Lower leg skin (tissue), 4 donors: ENCODE results near the gene SLC35E3. TPM values are rescaled to one million over a fixed set of nuclear protein-coding genes. Genes with fewer than 3 reads are reported as not detected.

Experiments
- DNase-seq, 2 donors: peaks; one replicate each; pipeline ENCODE4 v3.0.0-alpha.2; 2019; ENCODE audit warnings: low spot score in 2 of 2
- H3K4me3 ChIP-seq: fragments of 200-600 bp; sonication (generic); 2 replicates; pipeline ENCODE4 v1.5.1; 2017; ENCODE audit warnings: mild to moderate bottlenecking, low read depth; ENCODE audit not compliant: poor library complexity, severe bottlenecking
- POLR2A ChIP-seq, 2 donors: fragments of 450-650 bp; IDR thresholded peaks; one replicate each; pipeline ENCODE4 v1.6.1; 2016 to 2017; ENCODE audit warnings: antibody characterized with exemption in 2 of 2, mild to moderate bottlenecking in 1 of 2, moderate library complexity in 1 of 2
- WGBS, 2 donors: methylation state at CpG; one replicate each; pipeline ENCODE4 v1.1.5; 2018; 5-methylcytosine and 5-hydroxymethylcytosine counted together
- intact Hi-C: fragments of 100-400 bp; cut with DNase I; formaldehyde crosslinking; loops from one replicate; pipeline ENCODE4 v1.15.0; 2023; ENCODE audit warnings: low total_unique reads
- total RNA-seq, 4 donors: library from RNA; depleted of rRNA; stranded (reverse); fragments of >200 nt; gene quantifications; one replicate each; pipeline ENCODE4 v1.1.0, GENCODE V29; 2016
- TF ChIP-seq, protein P1 (sequence below), 3 donors: fragments of 450-650 bp; IDR thresholded peaks; one replicate each; pipeline ENCODE4 v1.5.1; 2016; ENCODE audit warnings: antibody characterized with exemption in 3 of 3, mild to moderate bottlenecking in 3 of 3, moderate library complexity in 2 of 3

SLC35E3 gene
- total RNA-seq, 4 donors from 2014 or later: 4.5 to 13.9 (median 6.5) TPM

DNA sequence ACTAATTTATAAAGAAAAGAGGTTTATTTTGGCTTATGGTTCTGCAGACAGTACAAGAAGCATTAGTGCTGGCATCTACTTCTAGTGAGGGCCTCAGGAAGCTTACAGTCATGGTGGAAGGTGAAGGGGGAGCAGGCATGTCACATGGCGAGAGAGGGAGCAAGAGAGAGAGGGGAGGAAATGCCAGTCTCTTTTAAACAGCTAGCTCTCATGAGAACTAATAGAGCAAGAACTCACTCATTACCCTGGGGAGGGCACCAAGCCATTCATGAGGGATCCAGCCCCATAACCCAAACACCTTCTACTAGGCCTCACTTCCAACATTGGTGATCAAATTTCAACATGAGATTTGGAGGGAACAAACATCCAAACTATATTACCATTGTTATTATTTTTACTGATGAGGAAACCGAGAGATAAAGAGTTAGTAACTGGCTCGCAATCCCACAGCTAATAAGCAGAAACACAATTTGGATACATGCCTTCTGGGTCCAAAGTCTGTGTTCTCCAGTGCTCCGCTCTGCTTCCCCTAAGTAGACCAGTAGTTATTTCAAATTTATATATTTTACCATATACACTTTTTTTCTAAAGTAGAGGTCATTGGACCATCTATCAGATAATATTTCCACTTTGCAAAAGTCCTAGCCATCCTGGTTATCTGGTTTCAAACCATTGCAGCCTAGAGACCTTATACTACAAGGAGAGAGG is 9.7 kb downstream of the SLC35E3 start:
- 71 to 99% methylated on average over 4 of the region's 4 CpGs for WGBS, 2 donors

DNA sequence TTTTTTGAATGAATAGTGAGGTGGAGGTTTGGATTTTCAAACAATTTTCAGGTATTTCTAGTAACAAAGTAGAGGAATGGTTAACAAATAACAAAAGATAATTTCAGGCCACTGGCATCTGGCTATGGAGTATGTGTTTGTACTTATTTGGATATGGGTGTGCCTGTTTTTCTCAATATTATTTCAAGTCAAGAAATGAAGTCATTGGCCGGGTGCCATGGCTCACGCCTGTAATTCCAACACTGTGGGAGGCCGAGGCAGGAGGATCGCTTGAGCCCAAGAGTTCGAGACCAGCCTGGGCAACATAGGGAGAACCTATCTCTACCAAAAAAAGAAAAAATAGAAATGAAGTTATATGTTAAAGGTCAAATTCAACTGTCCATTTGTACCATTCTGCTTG is 13.9 kb downstream of the SLC35E3 start:
- DNase-seq: peak in 1 of 2 donors; percentile 36
- WGBS, 2 donors: 73 to 82% methylated on average over 5 of the region's 5 CpGs
- TF ChIP-seq, protein P1, sequence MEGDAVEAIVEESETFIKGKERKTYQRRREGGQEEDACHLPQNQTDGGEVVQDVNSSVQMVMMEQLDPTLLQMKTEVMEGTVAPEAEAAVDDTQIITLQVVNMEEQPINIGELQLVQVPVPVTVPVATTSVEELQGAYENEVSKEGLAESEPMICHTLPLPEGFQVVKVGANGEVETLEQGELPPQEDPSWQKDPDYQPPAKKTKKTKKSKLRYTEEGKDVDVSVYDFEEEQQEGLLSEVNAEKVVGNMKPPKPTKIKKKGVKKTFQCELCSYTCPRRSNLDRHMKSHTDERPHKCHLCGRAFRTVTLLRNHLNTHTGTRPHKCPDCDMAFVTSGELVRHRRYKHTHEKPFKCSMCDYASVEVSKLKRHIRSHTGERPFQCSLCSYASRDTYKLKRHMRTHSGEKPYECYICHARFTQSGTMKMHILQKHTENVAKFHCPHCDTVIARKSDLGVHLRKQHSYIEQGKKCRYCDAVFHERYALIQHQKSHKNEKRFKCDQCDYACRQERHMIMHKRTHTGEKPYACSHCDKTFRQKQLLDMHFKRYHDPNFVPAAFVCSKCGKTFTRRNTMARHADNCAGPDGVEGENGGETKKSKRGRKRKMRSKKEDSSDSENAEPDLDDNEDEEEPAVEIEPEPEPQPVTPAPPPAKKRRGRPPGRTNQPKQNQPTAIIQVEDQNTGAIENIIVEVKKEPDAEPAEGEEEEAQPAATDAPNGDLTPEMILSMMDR (IDR thresholded peaks at IDR 0.05): no peak
- TF ChIP-seq POLR2A (IDR thresholded peaks at IDR 0.05): no peak
- intact Hi-C loops: no loop called here
- H3K4me3 ChIP-seq: no peak overlapping the region

More for the DNA sequence above, 9.7 kb downstream of the SLC35E3 start:
- no peak overlapping the region for H3K4me3 ChIP-seq
- intact Hi-C loops: no loop called here
- no peak for DNase-seq
- TF ChIP-seq POLR2A (IDR thresholded peaks at IDR 0.05): no peak
- TF ChIP-seq, protein P1 (IDR thresholded peaks at IDR 0.05): no peak

DNA sequence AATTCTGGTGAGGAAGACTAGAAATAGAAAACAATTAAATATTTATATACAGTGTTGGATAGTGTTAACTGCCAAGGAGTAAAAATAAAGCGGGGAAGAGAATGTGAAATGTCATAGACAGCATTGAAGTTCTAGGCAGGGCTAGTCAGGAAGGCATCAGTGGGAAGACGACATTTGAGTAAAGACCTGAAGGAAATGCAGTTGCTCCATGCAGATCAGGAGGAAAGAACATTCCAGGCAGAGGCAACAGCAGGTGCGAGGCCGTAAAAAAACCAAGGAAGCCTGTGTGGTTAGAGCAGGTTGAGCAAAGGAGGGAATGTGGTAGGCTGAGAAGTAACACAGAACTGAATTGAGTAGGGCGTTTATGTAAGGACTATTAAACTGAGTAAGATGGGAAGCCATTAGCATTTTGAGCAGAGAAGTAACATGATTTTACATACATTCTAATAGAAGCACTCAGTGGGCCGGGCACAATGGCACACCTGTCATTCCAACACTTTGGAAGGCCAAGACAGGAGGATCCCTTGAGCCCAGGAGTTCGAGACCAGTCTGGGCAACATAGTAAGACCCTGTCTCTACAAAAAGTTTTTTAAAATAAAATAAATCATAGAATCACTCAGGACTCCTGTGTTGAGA is 14.9 kb downstream of the SLC35E3 start:
- intact Hi-C loops: no loop called here
- H3K4me3 ChIP-seq: no peak overlapping the region
- WGBS, 2 donors: 94% methylated on average over 7 of the region's 7 CpGs
- no peak for DNase-seq
- TF ChIP-seq POLR2A (IDR thresholded peaks at IDR 0.05): no peak
- TF ChIP-seq, protein P1 (IDR thresholded peaks at IDR 0.05): no peak

DNA sequence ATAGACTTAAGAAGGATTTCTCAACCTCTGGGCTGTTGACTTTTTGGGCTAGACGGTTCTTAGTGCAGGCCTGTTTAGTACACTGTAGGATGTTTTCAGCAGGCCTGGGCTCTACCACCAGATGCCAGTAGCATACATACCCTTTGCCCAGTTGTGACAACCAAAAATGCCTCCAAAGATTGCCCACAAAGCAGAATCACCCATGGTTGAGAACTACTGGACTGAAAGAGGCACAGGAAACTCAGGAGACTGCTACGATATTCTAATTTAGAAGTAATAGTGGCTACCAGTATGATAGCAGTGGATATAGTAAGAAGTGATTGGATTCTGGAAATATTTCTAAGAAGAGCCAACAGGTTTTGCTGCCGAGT is 15.5 kb downstream of the SLC35E3 start:
- 98% methylated on average over 3 of the region's 3 CpGs for WGBS, 2 donors
- TF ChIP-seq, protein P1 (IDR thresholded peaks at IDR 0.05): no peak
- TF ChIP-seq POLR2A (IDR thresholded peaks at IDR 0.05): no peak
- intact Hi-C loops: no loop called here
- H3K4me3 ChIP-seq: no peak overlapping the region
- DNase-seq: no peak

DNA sequence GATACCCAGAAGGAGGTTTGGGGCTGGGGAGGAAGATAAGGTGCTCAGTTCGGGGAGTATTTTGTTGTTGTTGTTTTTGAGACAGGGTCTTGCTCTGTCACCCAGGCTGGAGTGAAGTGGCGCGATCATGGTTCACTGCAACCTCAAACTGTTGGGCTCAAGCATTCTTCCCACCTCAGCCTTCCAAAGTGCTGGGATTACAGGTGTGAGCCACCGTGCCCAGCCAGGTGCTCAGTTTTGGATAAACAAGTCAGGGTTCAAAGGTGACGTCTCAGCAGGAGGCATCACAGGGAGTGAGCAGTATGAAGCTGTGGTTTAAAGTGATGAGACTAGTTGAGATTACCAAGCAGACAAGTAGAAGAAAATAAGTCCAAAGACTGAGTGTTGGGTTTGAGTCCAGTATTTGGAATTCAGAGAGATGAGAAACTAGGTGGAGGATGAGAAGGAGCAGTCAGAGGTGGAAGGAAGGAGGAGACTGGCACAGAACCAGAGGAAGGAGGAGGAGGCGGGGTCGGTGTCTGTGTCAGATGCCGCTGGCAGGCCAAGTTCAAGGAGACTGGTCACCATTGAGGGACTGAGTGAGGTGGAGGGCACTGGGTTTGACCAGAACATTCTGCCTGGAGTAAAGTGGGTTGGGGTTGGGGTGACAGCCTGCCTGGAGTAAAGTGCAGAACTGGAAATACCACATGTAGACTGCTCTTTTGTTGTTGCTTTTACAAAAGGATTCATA is 16.1 kb downstream of the SLC35E3 start:
- DNase-seq: no peak
- WGBS, 2 donors: 81 to 89% methylated on average over 8 of the region's 8 CpGs
- no peak for TF ChIP-seq POLR2A (IDR thresholded peaks at IDR 0.05)
- TF ChIP-seq, protein P1 (IDR thresholded peaks at IDR 0.05): no peak
- no peak overlapping the region for H3K4me3 ChIP-seq
- intact Hi-C loops: no loop called here
